CMK (cell line): ENCODE data around the gene IL1RAPL2.

Source experiments
- DNase-seq: peaks from one replicate; pipeline ENCODE4 v3.0.0-alpha.2; 2010; ENCODE audit warnings: low read depth

The IL1RAPL2 gene

GRCh38 chrX:105464618-105465017 is 898.6 kb downstream of the IL1RAPL2 start:
- no peak for DNase-seq

DNA sequence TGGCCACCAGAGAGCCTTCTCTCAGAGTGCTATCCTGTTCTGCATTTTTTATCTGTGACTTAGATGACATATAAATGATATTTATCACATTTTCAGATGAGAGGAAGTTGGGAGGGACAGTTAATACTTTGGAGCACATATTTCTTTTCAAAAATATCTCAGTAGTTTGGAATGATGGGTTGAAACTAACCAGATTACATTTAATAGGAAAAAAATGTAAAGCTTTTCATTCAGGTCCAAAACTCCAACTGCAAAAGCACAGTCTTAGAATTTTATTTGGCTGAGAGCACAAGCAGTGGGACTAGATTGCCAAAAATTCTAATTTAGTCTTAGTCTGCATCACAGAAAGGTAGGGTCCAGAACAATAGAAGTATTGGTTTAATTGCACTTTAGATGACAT is 902.7 kb downstream of the IL1RAPL2 start:
- no peak for DNase-seq

DNA sequence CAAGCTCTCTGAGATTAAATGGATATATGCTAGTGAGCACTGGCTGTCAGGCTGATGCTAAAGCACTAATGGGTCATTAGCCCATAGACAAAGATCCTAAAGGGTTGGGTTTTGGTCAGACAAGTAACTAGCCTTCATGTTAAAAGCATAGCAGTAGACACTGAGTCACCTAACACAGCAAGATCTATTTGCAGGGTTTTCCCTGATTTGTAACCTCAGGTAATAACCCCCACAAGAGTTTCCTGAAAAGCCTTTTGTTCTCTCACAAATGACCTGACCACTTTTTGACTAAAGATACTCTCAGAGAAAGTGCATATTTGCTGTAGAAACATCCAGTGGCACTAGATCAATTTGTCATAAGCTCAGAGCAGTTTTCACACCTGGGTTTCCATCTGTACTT is 905.6 kb downstream of the IL1RAPL2 start:
- no peak for DNase-seq

DNA sequence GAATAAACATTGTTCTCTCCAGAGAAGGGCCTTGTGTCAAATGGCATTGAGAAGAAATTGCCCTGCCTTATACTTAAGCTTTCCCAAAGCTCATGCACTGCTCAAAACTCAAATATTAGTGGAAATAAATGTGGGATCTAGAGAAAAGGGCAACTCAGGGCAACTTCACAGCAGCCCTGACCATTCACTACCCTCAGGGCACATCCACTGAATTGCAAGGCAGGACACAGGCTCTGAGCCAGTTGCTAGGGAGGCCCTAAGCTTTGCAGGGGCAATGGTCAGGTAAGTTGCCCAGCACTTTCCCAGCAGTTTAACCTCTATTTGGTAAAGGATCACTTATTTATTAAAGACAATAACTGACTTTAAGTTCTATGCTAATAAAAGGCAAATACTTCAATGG is 909.8 kb downstream of the IL1RAPL2 start:
- no peak for DNase-seq

GRCh38 chrX:105477351-105477750 is 911.4 kb downstream of the IL1RAPL2 start:
- no peak for DNase-seq

DNA sequence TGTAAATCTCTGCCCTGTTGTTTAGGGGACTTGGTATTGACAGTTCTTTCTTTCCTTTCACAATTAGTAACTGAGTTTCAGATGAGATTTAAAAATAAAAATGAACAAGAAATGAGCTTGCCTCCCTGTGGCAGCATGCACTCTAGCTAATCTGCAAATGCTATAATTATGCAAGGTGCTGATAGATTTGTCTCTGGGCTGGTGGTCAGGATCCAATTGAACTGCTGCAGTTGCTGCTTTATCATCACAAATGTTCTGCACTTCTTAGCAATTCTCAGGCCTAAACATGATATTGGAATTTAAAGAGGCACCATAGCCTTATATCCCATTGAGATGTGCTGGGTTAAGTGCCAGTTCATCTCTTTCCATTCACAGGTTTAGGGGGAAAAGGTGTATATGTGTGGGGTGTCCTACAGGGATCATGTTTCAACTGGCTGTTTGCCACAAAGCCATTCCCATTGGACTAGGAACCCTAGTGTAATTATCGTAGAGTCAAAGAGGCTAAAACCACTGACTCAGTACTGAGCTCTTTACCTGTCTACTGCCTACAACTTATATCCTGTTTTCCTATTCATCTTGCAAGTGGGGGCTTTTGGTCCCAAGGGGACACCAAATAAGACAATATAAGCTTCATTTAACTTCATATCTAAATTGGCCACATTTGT is 914.8 kb downstream of the IL1RAPL2 start:
- no peak for DNase-seq

DNA sequence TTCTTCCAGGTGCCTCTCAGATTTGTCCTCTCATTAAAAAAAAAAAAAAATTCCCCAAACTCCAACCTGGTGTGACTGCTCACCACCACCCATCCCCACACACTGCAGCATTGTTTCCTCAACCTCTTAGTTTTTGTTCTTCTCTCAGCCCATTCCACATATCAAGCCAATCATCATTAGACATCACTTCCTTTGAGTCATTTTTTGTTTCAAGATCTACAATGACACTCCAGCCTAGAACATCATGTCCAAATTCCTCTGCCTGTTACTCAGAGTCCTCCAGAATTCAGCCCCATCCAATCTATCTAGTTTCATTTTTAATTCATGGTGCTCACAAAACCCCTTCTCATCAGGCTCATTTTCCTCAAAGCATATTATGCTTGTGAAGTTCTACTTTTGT is 917.0 kb downstream of the IL1RAPL2 start:
- no peak for DNase-seq

DNA sequence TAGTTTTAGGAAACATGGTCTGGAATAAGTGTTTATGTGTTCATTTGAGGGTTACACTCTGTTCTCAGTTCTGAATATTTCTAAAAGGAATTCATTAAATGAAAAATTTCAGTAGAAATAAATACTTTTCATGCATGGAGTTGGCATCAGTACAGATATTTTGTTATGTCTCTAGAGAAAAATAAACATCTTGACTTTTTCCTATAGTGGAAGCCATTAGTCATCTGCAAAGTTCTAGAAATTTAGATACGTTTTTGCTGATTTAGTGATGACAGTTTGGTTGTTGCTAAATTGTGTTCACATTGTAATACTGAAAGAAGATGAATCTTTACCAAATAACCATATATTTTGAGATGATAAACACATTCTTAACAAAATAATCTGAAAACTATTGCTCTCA is 922.7 kb downstream of the IL1RAPL2 start:
- no peak for DNase-seq

- DNase-seq: no peak
Observed at GRCh38 chrX:105495376-105495775, 929.4 kb downstream of the IL1RAPL2 start.

DNA sequence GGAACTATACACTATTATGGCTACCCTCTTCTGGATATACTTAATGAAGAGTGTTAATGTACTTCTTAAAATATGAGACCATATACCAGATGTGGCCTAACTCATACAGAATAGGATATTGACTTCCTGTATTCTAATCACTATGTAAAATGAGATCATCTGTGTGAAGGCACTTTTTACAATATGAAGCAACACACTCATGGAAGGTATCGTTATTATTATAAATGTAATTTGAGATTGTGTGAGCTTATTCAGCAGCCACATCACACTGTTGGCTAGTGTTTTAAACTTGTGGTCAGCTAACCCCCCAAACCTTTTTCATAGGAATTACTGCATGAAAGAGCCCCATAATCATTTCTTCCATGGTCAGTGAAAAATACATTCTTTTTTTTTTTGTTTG is 936.3 kb downstream of the IL1RAPL2 start:
- no peak for DNase-seq

DNA sequence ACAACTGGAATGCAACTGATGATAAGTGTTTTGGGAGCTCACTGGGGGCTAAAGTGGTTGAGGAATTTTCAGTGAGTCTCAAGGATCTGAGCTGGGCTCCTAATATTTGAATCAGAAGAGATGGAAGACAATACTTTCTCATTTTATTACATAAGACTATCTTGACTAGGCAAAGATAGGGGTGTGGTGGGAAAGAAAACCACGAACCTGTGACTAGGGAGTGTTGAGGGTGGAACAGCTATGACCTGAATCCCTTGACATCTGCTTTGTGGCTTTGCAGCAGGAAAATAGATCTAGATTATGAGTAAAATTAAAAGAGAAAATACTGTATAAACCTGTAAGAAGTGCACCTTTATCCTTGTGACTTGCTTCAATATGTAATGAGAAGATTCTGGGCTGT is 949.6 kb downstream of the IL1RAPL2 start:
- DNase-seq: no peak

- no peak for DNase-seq
Observed at GRCh38 chrX:105526431-105526830, 960.4 kb downstream of the IL1RAPL2 start.

DNA sequence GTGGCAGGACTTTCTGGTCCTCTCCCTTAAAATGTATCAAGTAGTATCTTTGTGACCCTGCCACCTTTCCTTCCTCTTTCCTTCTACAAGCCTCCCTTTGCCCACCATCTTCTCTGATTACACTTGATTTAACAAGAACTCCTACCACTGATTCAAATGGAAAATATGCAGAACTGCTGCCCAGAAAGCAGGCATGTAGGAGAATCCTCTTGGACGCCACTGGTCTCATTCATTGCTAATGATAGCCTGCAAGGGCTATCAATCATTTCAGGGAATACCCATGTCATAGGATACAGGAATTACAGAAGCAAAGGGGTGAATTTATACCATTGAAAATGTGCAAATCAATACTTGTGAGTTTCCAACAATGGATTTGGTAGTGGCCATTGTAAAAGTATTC is 961.8 kb downstream of the IL1RAPL2 start:
- no peak for DNase-seq

GRCh38 chrX:105533951-105534350 is 968.0 kb downstream of the IL1RAPL2 start:
- no peak for DNase-seq

DNA sequence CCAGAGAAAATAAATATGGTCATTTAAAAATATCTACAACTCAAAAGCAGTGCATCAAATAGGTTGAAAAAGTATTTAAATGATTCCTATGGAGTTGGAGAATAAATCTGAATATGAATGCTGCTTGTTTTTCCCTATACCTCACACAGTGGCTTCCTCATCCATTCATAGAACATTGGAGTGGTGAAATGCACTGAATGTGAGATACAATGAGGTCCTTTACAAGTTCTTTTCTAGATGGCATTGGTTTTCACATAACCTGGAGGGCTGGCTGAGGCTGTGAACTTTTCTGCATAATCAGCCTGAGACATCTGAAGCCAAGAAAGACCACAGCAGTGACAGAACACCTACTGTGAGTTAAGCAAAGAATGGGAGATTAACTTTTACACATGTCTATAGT is 977.3 kb downstream of the IL1RAPL2 start:
- DNase-seq: no peak

- no peak for DNase-seq
Observed at GRCh38 chrX:105550043-105550663, 984.2 kb downstream of the IL1RAPL2 start.

DNA sequence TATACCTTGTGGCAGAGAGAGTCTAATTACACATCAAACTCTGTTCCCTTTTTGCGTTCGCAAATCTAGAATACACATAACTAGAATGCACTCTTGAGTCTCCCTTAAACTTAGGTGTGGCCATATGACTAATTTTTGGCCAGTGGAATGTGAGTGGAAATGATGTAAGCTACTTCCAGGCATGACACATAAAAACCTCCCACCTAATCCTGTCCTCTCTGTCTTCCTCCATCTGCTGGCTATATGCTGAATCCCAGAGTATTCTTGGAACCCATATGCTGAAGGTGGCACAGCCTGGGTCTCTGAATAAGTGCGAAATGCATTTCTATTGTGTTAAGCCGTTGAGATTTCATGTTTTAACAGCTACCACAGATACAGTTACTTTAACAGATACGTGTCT is 986.4 kb downstream of the IL1RAPL2 start:
- DNase-seq: no peak

- no peak for DNase-seq
Observed at GRCh38 chrX:105553118-105553517, 987.1 kb downstream of the IL1RAPL2 start.

DNA sequence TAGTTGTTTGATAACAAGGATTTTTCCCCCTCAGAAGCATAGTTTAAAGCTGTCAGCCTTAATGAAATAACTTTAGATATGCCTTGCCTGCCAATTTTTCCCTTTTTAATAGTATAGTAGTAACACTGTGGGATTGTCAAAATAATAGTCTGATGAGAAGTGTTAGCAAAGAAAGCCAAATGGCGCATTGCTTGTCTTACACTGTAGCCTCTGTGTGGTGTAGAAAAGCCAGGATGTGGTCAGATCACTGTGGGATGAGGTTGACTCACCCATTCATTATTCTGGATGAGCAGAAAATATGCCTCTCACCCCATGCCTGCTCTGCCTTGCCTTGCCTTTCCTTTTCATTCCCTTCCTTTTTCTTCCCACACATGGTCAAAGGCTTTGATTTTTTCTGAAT is 998.5 kb downstream of the IL1RAPL2 start:
- DNase-seq: no peak

DNA sequence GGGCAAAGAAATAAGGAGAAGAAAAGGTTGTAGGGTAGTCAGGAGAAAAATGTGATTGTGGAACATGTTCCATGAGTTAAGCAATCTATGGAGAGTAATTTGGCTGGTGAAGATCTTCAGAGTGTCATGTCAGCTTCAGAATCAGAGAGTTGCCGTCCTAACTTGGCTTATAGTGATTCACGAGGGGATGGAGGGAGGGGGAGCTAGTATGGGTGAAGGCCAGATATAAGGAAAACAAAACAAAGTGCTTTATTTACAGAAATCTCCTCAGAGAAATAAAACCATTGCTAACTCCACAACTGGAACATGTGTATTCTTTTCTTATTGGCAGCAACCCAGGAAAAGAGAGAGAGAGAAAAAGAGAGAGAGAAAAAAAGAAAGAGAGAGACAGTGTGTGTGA is 999.9 kb downstream of the IL1RAPL2 start:
- no peak for DNase-seq

GRCh38 chrX:105567082-105567481 is 1001.1 kb downstream of the IL1RAPL2 start:
- DNase-seq: no peak

- DNase-seq: no peak
Observed at GRCh38 chrX:105608745-105609144, 1042.7 kb downstream of the IL1RAPL2 start.

- DNase-seq: no peak
Observed at GRCh38 chrX:105609530-105609929, 1043.5 kb downstream of the IL1RAPL2 start.

DNA sequence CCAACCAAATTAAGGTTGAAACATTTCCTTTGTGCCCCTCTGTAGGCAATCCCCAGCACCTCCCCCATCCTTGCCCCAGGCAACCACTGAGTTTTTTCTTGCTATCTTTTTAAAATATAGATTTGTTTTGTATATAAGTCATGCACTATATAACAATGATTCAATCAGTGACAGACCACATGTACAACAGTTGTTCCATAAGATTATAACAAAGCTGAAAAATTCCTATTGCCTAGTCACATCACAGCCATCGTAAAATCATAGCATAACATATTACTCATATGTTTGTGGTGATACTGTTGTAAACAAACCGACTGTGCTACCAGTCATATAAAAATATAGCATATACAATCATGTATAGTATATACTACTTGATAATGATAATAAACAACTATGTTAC is 1044.4 kb downstream of the IL1RAPL2 start:
- DNase-seq: no peak
